ENCODE data around the gene PECR. TPM values are rescaled to one million over a fixed set of nuclear protein-coding genes. Genes with fewer than 3 reads are reported as not detected.

PECR gene
- total and polyA plus RNA-seq, 10 of the 15 experiments (the other 5 are each of a cell fraction or from before 2014, with no cell fraction given) = 7.6 to 37.4 (median 25.7) TPM

DNA sequence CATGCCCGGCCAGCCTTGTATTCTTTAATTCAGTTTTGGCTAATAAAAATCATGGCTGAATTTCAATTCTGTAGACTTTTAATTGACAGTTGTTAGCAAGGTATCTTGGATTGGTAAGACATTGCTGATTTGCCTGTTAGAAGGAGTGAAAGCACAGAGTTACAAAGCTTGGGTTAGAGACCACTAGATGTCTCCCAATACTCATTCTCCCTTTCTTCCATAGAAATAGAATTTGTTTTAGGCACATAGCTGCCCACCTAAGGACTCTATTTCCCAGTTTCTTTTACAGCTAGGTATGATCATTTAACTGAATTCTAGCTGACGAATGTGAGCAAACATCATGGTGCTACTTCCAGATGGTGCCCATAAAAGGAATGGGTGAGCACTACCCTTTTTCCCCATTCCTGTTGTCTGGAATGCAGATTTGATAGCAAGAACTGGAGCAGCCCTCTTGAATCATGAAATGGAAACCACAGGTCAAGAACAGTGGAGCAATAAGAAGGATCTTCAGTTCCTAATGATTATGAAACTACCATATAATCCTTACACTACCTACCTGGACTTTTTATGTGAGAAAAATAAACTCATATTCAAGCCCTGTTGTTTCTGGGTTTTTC, 17.5 kb downstream of the PECR start:
- peak; percentile 41; the same call in 1 of the 2 replicates for TF ChIP-seq RAD21 (IDR thresholded peaks at IDR 0.05; ENCODE audit: insufficient read depth, low read depth, low read length)
- TF ChIP-seq, protein P1, sequence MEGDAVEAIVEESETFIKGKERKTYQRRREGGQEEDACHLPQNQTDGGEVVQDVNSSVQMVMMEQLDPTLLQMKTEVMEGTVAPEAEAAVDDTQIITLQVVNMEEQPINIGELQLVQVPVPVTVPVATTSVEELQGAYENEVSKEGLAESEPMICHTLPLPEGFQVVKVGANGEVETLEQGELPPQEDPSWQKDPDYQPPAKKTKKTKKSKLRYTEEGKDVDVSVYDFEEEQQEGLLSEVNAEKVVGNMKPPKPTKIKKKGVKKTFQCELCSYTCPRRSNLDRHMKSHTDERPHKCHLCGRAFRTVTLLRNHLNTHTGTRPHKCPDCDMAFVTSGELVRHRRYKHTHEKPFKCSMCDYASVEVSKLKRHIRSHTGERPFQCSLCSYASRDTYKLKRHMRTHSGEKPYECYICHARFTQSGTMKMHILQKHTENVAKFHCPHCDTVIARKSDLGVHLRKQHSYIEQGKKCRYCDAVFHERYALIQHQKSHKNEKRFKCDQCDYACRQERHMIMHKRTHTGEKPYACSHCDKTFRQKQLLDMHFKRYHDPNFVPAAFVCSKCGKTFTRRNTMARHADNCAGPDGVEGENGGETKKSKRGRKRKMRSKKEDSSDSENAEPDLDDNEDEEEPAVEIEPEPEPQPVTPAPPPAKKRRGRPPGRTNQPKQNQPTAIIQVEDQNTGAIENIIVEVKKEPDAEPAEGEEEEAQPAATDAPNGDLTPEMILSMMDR (IDR thresholded peaks at IDR 0.05 in 2 of 3, conservative IDR thresholded peaks at IDR 0.05 in 1 of 3; ENCODE audit: control insufficient read depth in 2 of 3, extremely low read depth in 1 of 3, insufficient read depth in 1 of 3, low read depth in 3 of 3, low read length in 3 of 3) = peak; percentile 2 to 28 (median 22); a peak in 2 of 6 replicates
- TF ChIP-seq, protein P2, sequence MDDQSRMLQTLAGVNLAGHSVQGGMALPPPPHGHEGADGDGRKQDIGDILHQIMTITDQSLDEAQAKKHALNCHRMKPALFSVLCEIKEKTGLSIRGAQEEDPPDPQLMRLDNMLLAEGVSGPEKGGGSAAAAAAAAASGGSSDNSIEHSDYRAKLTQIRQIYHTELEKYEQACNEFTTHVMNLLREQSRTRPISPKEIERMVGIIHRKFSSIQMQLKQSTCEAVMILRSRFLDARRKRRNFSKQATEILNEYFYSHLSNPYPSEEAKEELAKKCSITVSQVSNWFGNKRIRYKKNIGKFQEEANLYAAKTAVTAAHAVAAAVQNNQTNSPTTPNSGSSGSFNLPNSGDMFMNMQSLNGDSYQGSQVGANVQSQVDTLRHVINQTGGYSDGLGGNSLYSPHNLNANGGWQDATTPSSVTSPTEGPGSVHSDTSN (IDR thresholded peaks at IDR 0.05; ENCODE audit: insufficient replicate concordance, low read depth, low read length) = no peak
- no peak for FAIRE-seq
- Histone ChIP-seq H3K79me2 (ENCODE audit: control insufficient read depth, insufficient read depth, low read length) (no peaks in the 10 kb centered on the region), H2AFZ (ENCODE audit: control insufficient read depth, low read depth, low read length) (no peak overlapping the region), H3K9ac (ENCODE audit: control insufficient read depth, insufficient read depth, low read length) (no peak overlapping the region), H4K20me1 (ENCODE audit: control insufficient read depth, insufficient read depth) (no peaks in the 10 kb centered on the region), H3K27ac (ENCODE audit: control insufficient read depth, insufficient read depth) (no peak overlapping the region), H3K4me3 (no peak overlapping the region), H3K4me1 (ENCODE audit: control insufficient read depth, insufficient read depth, low read length) (no peaks in the 10 kb centered on the region), H3K4me2 (ENCODE audit: control insufficient read depth, insufficient read depth) (no peak overlapping the region), H3K36me3 (ENCODE audit: control insufficient read depth in 2 of 2, insufficient read depth in 2 of 2, low read length in 1 of 2) (0 out of 4 replicates have a peak, but pooled peaks cover 0 to 10% of the 10 kb centered on the region in 2 experiments), H3K9me3 (replicated peaks; ENCODE audit: control insufficient read depth, insufficient read depth, low read length) (no peaks in the 10 kb centered on the region; the same call in 2 of the 3 replicates), H3K27me3 (replicated peaks in 1 of 2; ENCODE audit: control insufficient read depth in 2 of 2, insufficient read depth in 2 of 2, low read length in 1 of 2) (no peaks in the 10 kb centered on the region)
- ChIA-PET RAD21 (ENCODE audit: unreplicated experiment) (interaction anchor here (0.6 to 1.1 kb wide), 4 partner anchors 49 to 219 kb away, joined by 3 read pairs; no protein-coding TSS in a partner anchor), POLR2A (interaction anchor here (0.6 to 1.7 kb wide), 3 partner anchors 15 to 40 kb away, joined by 3 to 6 read pairs (median 6); partner anchors contain the start of genes PECR and TMEM169), CTCF (interaction anchor here (0.6 to 1.8 kb wide), 6 partner anchors 11 to 120 kb away, joined by 3 to 6 read pairs (median 4); partner anchors contain the start of gene XRCC5), SMC1A (ENCODE audit: uncharacterized antibody, unreplicated experiment) (interaction anchor here (0.6 to 1.3 kb wide), 4 partner anchors 44 to 120 kb away, joined by 3 to 6 read pairs (median 4); no protein-coding TSS in a partner anchor)
- 98% methylated on average over 2 of the region's 2 CpGs for WGBS (ENCODE audit: insufficient coverage, insufficient replicate concordance, low lambda C conversion rate, missing lambda C conversion rate)
- DNase-seq (ENCODE audit: low read depth, low spot score) = no peak
- intact Hi-C loops (cut with micrococcal nuclease; ENCODE audit: unreplicated experiment) (no loop called here), in situ Hi-C loops (cut with MboI) (no loop called here)
- no peak for ATAC-seq
- BruUV-seq (replicated peaks) = no TSS peak

All from GM12878 (cell line).